Duodenal mucosa (tissue), 2 donors: Measurements from ENCODE around the gene MYO3B.

ENCODE experiments used
- H3K27ac ChIP-seq: one replicate; pipeline ENCODE4 v1.7.0; 2013; ENCODE audit warnings: low read depth, low read length
- H3K27me3 ChIP-seq, 2 donors: one replicate each; pipeline ENCODE4 v1.7.0; 2013; ENCODE audit warnings: low read length in 2 of 2, control low read depth in 1 of 2; ENCODE audit not compliant: insufficient read depth in 2 of 2, control insufficient read depth in 1 of 2
- H3K36me3 ChIP-seq, 2 donors: one replicate each; pipeline ENCODE4 v1.7.0; 2013; ENCODE audit warnings: low read length in 2 of 2, control low read depth in 1 of 2; ENCODE audit not compliant: insufficient read depth in 2 of 2, control insufficient read depth in 1 of 2
- H3K4me1 ChIP-seq, 2 donors: one replicate each; pipeline ENCODE4 v1.7.0; 2013; ENCODE audit warnings: low read length in 2 of 2, control low read depth in 1 of 2; ENCODE audit not compliant: insufficient read depth in 2 of 2, control insufficient read depth in 1 of 2
- H3K4me3 ChIP-seq, 2 donors: one replicate each; pipeline ENCODE4 v1.7.0; 2013; ENCODE audit warnings: low read length in 2 of 2, low read depth in 1 of 2
- H3K9ac ChIP-seq, 2 donors: one replicate each; pipeline ENCODE4 v1.7.0; 2013; ENCODE audit warnings: low read length in 2 of 2, low read depth in 1 of 2
- H3K9me3 ChIP-seq, 2 donors: one replicate each; pipeline ENCODE4 v1.7.0; 2013; ENCODE audit warnings: low read length in 2 of 2, control low read depth in 1 of 2; ENCODE audit not compliant: control insufficient read depth in 1 of 2

MYO3B gene

DNA sequence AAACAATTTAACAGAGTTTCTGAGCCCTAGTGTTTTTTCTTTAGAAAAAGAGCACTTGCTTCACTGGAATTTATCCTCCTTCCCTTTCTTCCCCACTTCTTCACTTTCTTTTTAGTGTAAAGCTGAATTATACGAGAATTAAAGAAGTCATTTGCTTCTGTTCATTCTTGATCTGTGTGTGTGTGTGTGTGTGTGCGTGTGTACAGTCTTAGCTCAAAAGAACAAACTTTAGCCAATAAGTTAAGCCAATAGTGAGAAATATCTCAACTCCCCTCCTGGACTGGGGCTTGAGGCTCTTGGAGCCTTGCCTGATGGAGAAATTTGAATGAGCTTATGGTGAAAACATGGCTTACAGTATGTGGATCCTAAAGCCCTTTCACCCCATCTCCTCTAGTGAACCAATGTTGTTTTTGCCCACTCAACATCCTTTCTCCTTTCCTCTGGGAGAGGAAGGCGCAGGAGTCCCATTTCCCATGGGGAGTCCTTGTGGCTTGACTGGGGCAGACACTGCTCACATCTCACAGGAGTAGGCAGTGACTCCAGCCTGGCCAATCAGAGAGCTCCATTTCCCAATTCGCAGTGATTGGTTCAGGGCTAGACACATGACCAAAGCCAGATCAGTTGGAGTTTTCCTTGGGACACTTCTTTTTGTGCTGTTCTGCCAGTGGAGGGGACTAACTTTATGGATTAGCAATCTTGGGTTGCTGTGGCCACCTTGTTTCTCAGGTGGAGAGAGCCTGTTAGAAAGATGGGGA, 16.3 kb upstream of the MYO3B start:
- no peaks in the 10 kb centered on the region for H3K9me3 ChIP-seq
- no peak overlapping the region for H3K27ac ChIP-seq
- no peaks in the 10 kb centered on the region for H3K27me3 ChIP-seq
- no peaks in the 10 kb centered on the region for H3K36me3 ChIP-seq
- H3K4me3 ChIP-seq: no peak overlapping the region
- no peaks in the 10 kb centered on the region for H3K4me1 ChIP-seq
- no peak overlapping the region for H3K9ac ChIP-seq

DNA sequence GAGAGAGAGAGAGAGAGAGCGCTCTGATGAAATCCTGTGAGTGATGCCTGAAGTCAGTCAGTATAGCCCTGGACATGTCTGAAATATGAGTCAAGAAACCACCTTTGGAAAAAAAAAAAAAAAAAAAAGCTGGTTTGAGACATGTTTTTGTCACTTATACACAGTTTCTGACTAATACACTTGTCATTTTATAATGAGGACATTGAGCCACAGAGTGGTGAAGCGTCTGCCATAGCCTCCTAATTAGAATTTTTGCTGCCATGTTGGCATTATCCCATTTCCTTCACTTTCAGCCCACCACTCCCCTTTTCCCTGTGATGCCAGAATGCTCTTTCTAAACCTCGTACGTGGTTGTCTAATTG, 15.7 kb upstream of the MYO3B start:
- no peak overlapping the region for H3K4me3 ChIP-seq
- H3K36me3 ChIP-seq: no peaks in the 10 kb centered on the region
- no peaks in the 10 kb centered on the region for H3K4me1 ChIP-seq
- no peak overlapping the region for H3K27ac ChIP-seq
- H3K9ac ChIP-seq: no peak overlapping the region
- H3K9me3 ChIP-seq: no peaks in the 10 kb centered on the region
- H3K27me3 ChIP-seq: no peaks in the 10 kb centered on the region

DNA sequence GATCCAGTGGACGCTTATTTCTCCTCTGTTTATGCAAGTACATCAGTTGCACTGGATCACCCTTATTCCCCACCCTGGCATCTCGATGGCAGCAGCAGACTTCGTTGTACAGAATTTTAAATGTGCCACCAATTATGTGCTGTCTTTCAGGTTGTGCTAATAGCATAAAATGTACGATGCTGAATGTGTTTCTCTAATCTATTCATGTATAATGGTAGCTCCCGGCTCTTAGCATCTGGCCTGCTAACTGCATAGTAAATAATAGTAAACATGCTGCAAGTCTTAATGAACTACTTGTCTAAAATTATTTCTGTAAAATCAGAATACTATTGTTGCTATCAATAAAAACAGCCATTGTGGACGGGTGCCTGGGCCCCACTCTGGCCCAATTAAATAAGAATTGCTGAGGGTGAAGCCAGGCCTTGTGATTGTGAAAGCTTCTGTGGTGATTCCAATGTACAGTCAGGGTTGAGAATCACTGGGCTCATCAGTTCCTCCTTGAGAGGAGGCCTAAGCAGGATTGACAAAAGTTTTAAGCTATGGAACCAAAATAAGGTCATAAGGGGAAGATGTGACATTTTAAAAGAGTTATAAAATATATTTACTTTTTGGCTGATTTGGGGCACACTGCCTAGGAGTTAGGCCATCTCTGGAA, 14.4 kb upstream of the MYO3B start:
- Histone ChIP-seq H3K27me3 (no peaks in the 10 kb centered on the region), H3K4me1 (no peaks in the 10 kb centered on the region), H3K9ac (no peak overlapping the region), H3K36me3 (no peaks in the 10 kb centered on the region), H3K9me3 (no peaks in the 10 kb centered on the region), H3K27ac (no peak overlapping the region), H3K4me3 (no peak overlapping the region)

DNA sequence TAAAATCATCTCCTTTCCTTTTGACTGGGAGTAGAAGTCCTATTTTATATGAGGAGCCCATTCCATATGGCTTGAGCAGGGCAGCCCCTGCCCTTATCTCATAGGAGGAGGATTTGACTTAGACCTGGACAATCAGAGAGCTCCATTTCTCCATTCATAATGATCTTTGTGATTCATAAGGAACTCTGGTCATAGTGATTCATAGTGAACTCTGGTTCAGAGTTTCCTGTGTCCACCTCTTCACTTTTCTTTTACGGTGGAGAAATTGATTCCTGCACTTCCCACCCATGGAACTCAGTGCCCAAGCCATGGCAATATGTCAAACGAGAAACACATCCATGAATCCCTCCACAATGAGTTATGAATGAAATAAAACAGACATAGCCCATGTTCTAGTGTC, 12.8 kb upstream of the MYO3B start:
- Histone ChIP-seq H3K36me3 (no peaks in the 10 kb centered on the region), H3K27ac (no peak overlapping the region), H3K27me3 (no peaks in the 10 kb centered on the region)

DNA sequence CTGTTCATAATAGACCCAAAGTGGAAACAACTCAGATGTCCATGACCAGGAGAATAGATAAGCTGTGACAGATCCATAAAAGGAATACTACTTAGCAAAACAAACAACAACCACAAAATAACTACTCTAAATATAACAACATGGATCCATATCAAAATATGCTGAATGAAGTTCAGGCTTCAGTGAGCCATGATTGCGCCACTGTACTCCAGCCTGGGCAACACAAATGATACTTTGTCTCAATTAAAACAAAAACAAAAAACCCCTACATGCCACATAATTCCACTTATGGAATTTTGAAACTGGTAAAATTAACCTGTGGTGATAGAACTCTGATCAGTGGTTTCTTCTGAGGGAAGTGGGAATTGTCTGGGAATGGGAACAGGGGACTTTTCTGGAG, 11.2 kb upstream of the MYO3B start:
- H3K4me3 ChIP-seq: no peak overlapping the region
- H3K27ac ChIP-seq: no peak overlapping the region
- H3K9ac ChIP-seq: no peak overlapping the region
- H3K36me3 ChIP-seq: no peaks in the 10 kb centered on the region
- no peaks in the 10 kb centered on the region for H3K4me1 ChIP-seq
- H3K9me3 ChIP-seq: no peaks in the 10 kb centered on the region
- H3K27me3 ChIP-seq: no peaks in the 10 kb centered on the region

More for the DNA sequence above, 12.8 kb upstream of the MYO3B start:
- Histone ChIP-seq H3K4me1 (no peaks in the 10 kb centered on the region), H3K9me3 (no peaks in the 10 kb centered on the region), H3K4me3 (no peak overlapping the region), H3K9ac (no peak overlapping the region)

DNA sequence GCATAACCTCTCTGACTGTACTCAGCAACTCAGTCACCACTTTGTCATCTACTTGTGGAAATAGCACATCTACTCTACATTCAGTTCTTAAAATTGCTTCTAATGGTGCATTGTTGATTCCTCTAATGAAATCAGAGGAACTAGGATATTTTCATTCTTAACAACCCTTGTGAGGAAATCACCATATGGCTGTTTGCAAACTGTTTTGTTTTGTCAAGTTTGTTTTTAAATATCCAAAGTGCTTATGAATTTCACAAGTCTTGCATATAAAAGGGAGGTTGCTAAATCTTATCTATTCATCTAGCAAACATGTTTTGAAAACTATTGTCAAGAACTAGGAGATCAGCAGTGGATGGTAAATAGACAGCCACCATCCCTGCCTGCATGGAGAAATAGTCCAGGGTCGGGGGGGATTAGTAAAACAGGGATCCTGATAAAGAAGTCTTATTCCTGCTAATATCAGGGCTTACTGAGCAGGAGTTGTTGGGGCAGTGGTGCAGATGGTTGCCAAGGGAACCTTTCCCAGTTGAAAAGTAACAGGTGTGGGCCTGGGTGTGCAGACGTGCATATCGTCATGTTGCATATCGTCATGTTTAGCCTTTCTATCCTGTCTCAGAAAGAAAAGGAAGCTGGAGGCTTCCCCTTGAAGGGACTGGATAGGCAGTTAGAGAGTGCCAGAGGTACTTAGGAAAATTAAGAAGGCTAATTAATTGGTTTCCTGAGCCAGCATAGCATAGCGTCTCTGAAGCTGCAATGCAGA, 7.5 kb upstream of the MYO3B start:
- H3K27ac ChIP-seq: no peak overlapping the region
- no peak overlapping the region for H3K4me3 ChIP-seq
- no peak overlapping the region for H3K9ac ChIP-seq
- H3K27me3 ChIP-seq: no peaks in the 10 kb centered on the region
- H3K36me3 ChIP-seq: no peaks in the 10 kb centered on the region
- H3K9me3 ChIP-seq: no peaks in the 10 kb centered on the region
- H3K4me1 ChIP-seq: no peaks in the 10 kb centered on the region

DNA sequence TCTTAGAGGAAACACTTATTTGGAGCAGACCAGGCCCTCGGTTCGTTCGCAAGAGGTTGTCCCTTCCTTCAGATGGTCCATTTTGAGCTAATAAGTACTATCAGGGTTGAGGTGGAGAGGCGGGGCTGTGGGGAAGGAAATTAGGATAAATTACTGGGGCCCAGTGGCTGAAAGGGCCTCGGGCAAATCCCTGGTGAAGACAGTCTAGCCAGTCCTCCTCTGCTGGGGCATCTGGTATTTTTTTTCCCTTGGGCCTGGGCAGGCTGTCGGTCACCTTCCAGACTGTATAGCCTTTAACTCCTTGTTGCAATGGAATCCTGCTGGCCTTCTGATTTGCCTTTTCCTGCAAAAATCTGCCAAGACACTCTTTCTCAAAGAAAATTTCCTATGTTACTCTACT, 1.7 kb upstream of the MYO3B start:
- Histone ChIP-seq H3K9me3 (no peaks in the 10 kb centered on the region), H3K4me1 (no peaks in the 10 kb centered on the region), H3K4me3 (no peak overlapping the region), H3K27me3 (no peaks in the 10 kb centered on the region), H3K9ac (no peak overlapping the region), H3K27ac (no peak overlapping the region), H3K36me3 (no peaks in the 10 kb centered on the region)

DNA sequence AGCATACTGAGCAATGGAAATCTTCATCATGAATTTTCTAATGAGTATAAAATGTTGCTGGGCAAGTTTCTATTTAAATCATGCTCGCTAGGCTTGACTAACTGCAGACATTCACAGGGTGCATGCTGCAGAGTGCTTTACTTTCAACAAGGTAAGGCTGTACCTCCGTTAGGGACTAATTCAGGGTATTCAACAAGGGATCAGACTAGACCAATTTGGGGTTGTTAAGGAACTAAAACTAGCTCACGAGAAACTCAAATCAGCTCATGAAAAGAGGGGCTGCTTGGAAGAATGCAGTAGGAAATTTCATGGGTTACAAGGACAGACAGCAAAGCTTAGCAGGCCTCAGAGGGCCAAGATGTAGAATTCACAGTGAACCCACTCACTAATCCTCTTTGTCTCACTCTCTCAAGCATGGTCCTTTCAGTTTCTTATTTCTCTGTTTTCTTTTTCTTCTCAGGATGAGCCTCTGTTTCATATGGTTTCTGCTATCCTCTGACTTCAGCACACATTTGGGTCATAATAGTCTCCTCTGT, 2.2 kb downstream of the MYO3B start:
- no peaks in the 10 kb centered on the region for H3K9me3 ChIP-seq
- no peak overlapping the region for H3K4me3 ChIP-seq
- no peaks in the 10 kb centered on the region for H3K27me3 ChIP-seq
- no peak overlapping the region for H3K9ac ChIP-seq
- no peaks in the 10 kb centered on the region for H3K36me3 ChIP-seq
- no peak overlapping the region for H3K27ac ChIP-seq
- no peaks in the 10 kb centered on the region for H3K4me1 ChIP-seq

DNA sequence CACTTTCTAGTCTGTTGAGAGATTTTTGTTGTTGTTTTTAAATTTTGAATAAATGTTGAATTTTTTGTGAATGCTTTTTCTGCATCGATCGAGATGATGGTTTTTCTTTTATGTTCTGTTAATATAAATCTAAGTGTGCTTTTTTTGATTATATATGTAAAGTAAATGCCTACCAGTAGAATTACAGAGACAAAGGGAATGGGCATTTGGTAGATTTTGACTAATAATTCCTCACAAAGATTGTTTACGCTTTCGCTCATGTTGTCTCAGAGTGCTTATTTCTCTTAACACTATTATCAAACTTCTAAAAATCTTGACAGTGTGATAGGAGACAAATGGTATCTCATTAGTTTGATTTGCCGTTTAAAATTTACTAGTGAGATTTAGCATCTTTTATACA, 3.7 kb downstream of the MYO3B start:
- no peak overlapping the region for H3K9ac ChIP-seq
- H3K9me3 ChIP-seq: peaks cover 0 to 10% of the 10 kb centered on the region in 2 donors
- H3K27ac ChIP-seq: no peak overlapping the region
- no peaks in the 10 kb centered on the region for H3K4me1 ChIP-seq
- no peaks in the 10 kb centered on the region for H3K36me3 ChIP-seq
- H3K4me3 ChIP-seq: no peak overlapping the region
- H3K27me3 ChIP-seq: no peaks in the 10 kb centered on the region

DNA sequence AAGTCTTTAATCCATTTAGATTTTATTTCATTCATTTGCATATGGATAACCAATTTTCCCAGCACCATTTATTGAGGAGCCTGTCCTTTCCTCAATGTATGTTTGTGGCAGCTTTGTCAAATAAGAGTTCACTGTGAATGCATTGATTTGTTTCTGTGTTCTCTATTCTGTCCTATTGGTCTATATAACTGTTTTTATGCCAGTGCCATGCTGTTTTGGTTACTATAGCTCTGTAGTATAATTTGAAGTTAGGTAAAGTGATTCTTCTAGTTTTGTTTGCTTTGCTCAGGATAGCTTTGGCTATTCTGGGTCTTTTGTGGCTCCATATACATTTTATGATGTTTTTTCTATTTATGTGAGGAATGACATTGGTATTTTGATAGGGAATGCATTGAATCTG, 7.4 kb downstream of the MYO3B start:
- Histone ChIP-seq H3K4me1 (no peaks in the 10 kb centered on the region), H3K27me3 (no peaks in the 10 kb centered on the region), H3K9me3 (peaks cover 0 to 14% of the 10 kb centered on the region in 2 donors), H3K36me3 (no peaks in the 10 kb centered on the region), H3K9ac (no peak overlapping the region), H3K4me3 (no peak overlapping the region), H3K27ac (no peak overlapping the region)
